Subcutaneous abdominal adipose tissue (tissue), 5 donors: ENCODE measurements around the gene CCDC74B.
"Not testable (repeated sequence)": the region's sequence is repeated elsewhere in the genome, so short reads cannot be mapped to it uniquely, and the experiment has no call there.

Source experiments
- H3K27ac ChIP-seq: one replicate; pipeline ENCODE4 v1.7.0; 2013; ENCODE audit warnings: low read depth, mild to moderate bottlenecking, inconsistent platforms, low read length, moderate library complexity
- H3K27me3 ChIP-seq, 5 donors: one replicate each; pipeline ENCODE4 v1.7.0; 2013; ENCODE audit warnings: low read length in 5 of 5, inconsistent platforms in 1 of 5; ENCODE audit not compliant: control insufficient read depth in 5 of 5, insufficient read depth in 4 of 5
- H3K36me3 ChIP-seq, 5 donors: one replicate each; pipeline ENCODE4 v1.7.0; 2013; ENCODE audit warnings: low read length in 5 of 5; ENCODE audit not compliant: control insufficient read depth in 5 of 5, insufficient read depth in 5 of 5
- H3K4me1 ChIP-seq, 5 donors: one replicate each; pipeline ENCODE4 v1.7.0; 2013; ENCODE audit warnings: low read length in 5 of 5, mild to moderate bottlenecking in 3 of 5, moderate library complexity in 1 of 5; ENCODE audit not compliant: control insufficient read depth in 5 of 5, insufficient read depth in 5 of 5
- H3K4me3 ChIP-seq, 5 donors: one replicate each; pipeline ENCODE4 v1.7.0; 2013; ENCODE audit warnings: low read length in 5 of 5, low read depth in 1 of 5
- H3K9ac ChIP-seq, 5 donors: one replicate each; pipeline ENCODE4 v1.7.0; 2013; ENCODE audit warnings: low read length in 5 of 5, mild to moderate bottlenecking in 4 of 5, moderate library complexity in 3 of 5
- H3K9me3 ChIP-seq, 5 donors: one replicate each; pipeline ENCODE4 v1.7.0; 2013; ENCODE audit warnings: low read length in 5 of 5; ENCODE audit not compliant: control insufficient read depth in 5 of 5
- donor health status: healthy.
- donor health status: healthy.
- donor health status: healthy.
- donor health status: healthy.
- donor health status: healthy.

CCDC74B gene

GRCh38 chr2:130157354-130157753, 12.4 kb upstream of the CCDC74B start:
- not testable (repeated sequence) for H3K9me3 ChIP-seq, H3K4me1 ChIP-seq, H3K27ac ChIP-seq, H3K27me3 ChIP-seq, H3K4me3 ChIP-seq, H3K9ac ChIP-seq
- H3K36me3 ChIP-seq, result peaks cover 0 to 70% (median 46%) of the 10 kb centered on the region in 5 donors

GRCh38 chr2:130156624-130157004, 11.7 kb upstream of the CCDC74B start:
- no peak overlapping the region for H3K4me3 ChIP-seq
- no peaks in the 10 kb centered on the region for H3K27me3 ChIP-seq
- H3K36me3 ChIP-seq, result peaks cover 0 to 72% (median 53%) of the 10 kb centered on the region in 5 donors
- no peaks in the 10 kb centered on the region for H3K4me1 ChIP-seq
- no peak overlapping the region for H3K9ac ChIP-seq
- H3K9me3 ChIP-seq, result no peaks in the 10 kb centered on the region
- H3K27ac ChIP-seq, result no peak overlapping the region

GRCh38 chr2:130155956-130156623, 11.2 kb upstream of the CCDC74B start:
- H3K9ac ChIP-seq, H3K27ac ChIP-seq: not testable (repeated sequence)
- H3K36me3 ChIP-seq, result peaks cover 0 to 72% (median 53%) of the 10 kb centered on the region in 5 donors

DNA sequence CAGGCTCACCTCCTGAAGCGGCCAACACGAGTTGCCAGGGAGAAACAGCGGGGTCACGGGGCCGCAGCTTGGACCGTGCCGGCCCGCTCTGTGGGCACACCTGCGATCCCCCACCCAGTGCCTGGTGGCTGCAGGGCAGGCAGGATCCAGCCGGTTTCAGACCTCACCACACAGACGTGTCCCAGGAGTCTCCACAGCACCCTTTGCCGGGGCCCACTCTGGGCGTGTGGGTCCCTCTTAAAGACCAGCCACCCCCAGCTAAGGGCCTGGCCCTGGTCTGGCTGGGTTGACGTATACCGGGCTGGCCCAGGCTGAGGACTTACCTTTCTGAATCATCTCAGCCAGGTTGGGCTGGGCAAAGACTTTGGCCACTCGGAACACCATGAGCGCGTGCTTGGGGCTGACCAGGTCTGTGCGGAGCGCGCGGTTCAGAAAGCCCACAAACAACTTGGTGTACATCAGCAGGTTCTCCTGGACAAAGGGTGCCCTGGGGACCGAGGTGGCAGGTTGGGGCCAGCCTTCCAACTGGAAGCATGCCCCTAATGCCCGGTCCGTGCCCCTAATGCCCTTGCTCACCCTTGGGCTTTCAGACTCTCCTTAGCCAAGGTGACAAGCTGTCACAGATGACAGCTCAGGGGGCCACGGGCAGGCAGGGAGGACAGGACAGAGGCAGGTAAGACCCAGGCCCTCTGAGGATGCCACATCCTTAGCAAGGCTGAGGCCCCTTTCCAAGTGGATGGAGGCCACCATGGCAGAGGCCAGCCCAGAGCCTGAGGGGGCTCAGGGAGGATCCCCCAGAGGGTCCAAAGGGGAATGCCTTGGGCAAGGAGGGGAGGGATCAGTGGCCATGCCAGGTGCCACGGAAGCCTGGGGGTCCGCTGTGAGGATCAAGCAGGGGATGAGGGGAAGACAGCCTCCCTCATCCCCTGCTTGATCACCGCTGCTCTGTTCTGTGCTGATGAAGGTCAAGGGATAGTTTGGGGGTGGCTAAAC, 10.2 kb upstream of the CCDC74B start:
- Histone ChIP-seq H3K9me3 (no peaks in the 10 kb centered on the region), H3K36me3 (peaks cover 0 to 62% (median 50%) of the 10 kb centered on the region in 5 donors), H3K27ac (no peak overlapping the region), H3K27me3 (no peaks in the 10 kb centered on the region), H3K4me1 (no peaks in the 10 kb centered on the region), H3K4me3 (no peak overlapping the region), H3K9ac (no peak overlapping the region)

More at GRCh38 chr2:130155956-130156623, 11.2 kb upstream of the CCDC74B start:
- H3K4me3 ChIP-seq, H3K27me3 ChIP-seq, H3K9me3 ChIP-seq, H3K4me1 ChIP-seq: not testable (repeated sequence)

DNA sequence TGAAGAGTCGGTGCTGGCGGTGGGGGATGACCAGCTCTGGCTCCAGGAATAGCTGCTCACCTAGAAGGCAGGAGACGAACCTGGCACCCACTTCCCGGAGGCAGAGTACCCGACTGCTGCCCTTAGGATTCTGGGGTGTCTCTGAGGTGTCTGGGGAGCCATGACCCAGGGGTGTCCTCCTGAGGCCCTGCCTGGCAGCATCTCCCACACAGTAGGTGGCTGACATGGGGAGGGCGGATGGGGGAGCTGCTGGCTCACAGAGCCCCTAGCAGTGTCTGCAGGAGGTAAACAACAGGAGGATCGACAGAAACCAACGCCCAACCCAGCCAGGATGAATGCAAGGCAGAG, 9.5 kb upstream of the CCDC74B start:
- not testable (repeated sequence) for H3K4me1 ChIP-seq, H3K4me3 ChIP-seq, H3K9me3 ChIP-seq, H3K27ac ChIP-seq, H3K27me3 ChIP-seq, H3K9ac ChIP-seq
- peaks cover 0 to 56% (median 46%) of the 10 kb centered on the region in 5 donors for H3K36me3 ChIP-seq

- H3K27ac ChIP-seq, H3K4me1 ChIP-seq, H3K9ac ChIP-seq, H3K27me3 ChIP-seq, H3K4me3 ChIP-seq, H3K9me3 ChIP-seq: not testable (repeated sequence)
- H3K36me3 ChIP-seq, result peaks cover 0 to 50% (median 42%) of the 10 kb centered on the region in 5 donors
Measured at GRCh38 chr2:130153721-130154422, 9.0 kb upstream of the CCDC74B start.

- Histone ChIP-seq H3K27me3 (no peaks in the 10 kb centered on the region), H3K36me3 (peaks cover 0 to 45% (median 37%) of the 10 kb centered on the region in 5 donors), H3K4me3 (no peak overlapping the region)
Measured at GRCh38 chr2:130152816-130153595, 8.1 kb upstream of the CCDC74B start.

DNA sequence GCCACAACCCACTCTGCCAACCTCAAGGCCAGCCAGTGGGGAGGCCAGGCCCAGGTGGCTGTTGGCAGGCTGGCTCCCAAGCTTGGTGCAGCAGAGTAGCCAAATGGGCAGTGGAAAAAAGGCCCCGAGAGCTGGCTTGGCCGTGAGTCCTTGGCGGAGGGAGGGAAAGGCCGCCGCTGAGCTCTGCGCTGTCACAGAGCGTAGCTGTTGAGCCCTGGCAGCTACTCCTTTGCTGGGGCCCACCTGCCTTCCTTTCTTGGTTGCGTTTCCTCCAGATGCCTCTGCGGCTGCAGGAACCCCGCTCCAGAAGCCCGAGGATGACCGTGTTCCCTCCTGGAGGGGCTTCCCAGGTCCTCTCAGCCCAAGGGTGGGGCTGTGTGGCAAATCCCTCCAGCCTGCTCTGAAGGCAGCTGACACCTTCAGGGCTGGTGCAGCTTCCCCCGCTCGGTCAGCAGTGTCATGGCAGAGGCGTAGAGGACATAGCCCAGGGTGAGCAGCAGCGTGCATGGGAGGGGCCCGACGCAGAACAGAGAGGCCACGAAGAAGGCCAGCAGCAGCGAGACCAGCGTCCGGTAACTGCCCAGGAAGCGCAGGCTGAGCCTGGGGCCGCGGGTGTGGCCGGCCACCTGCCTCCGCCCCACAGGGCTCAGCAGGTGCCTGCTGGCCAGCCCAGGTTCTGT, 7.4 kb upstream of the CCDC74B start:
- H3K4me3 ChIP-seq, H3K27me3 ChIP-seq, H3K4me1 ChIP-seq, H3K9ac ChIP-seq, H3K27ac ChIP-seq, H3K9me3 ChIP-seq: not testable (repeated sequence)
- peaks cover 0 to 45% (median 34%) of the 10 kb centered on the region in 5 donors for H3K36me3 ChIP-seq

More at GRCh38 chr2:130152816-130153595, 8.1 kb upstream of the CCDC74B start:
- Histone ChIP-seq H3K9me3 (no peaks in the 10 kb centered on the region), H3K9ac (no peak overlapping the region), H3K4me1 (no peaks in the 10 kb centered on the region), H3K27ac (no peak overlapping the region)

- not testable (repeated sequence) for H3K27me3 ChIP-seq, H3K27ac ChIP-seq, H3K4me1 ChIP-seq, H3K9ac ChIP-seq, H3K4me3 ChIP-seq, H3K9me3 ChIP-seq
- peaks cover 0 to 40% (median 34%) of the 10 kb centered on the region in 5 donors for H3K36me3 ChIP-seq
Measured at GRCh38 chr2:130151145-130151512, 6.2 kb upstream of the CCDC74B start.
